GM19324 (cell line): ENCODE data around the gene SRRM4.
"Not testable (repeated sequence)": the region's sequence is repeated elsewhere in the genome, so short reads cannot be mapped to it uniquely, and the experiment has no call there.

Experiments
- ATAC-seq: cut with Tn5 transposase; IDR thresholded peaks from one replicate; pipeline ENCODE4 v1.9.1; 2021; ENCODE audit warnings: mild to moderate bottlenecking, moderate library complexity; ENCODE audit not compliant: unreplicated experiment, low FRiP score

The SRRM4 gene

GRCh38 chr12:119008691-119009221, 27.4 kb downstream of the SRRM4 start:
- no peak for ATAC-seq

GRCh38 chr12:119011231-119011630, 29.9 kb downstream of the SRRM4 start:
- ATAC-seq = no peak

GRCh38 chr12:119012179-119012578, 30.8 kb downstream of the SRRM4 start:
- ATAC-seq = no peak

- no peak for ATAC-seq
These were observed 31.7 kb downstream of the SRRM4 start for GRCh38 chr12:119013023-119013422.

GRCh38 chr12:119014368-119014767, 33.0 kb downstream of the SRRM4 start:
- ATAC-seq = no peak

GRCh38 chr12:119016715-119017114, 35.4 kb downstream of the SRRM4 start:
- no peak for ATAC-seq

GRCh38 chr12:119019166-119019565, 37.8 kb downstream of the SRRM4 start:
- no peak for ATAC-seq

GRCh38 chr12:119020406-119021360, 39.3 kb downstream of the SRRM4 start:
- no peak for ATAC-seq

- ATAC-seq = no peak
These were observed 43.0 kb downstream of the SRRM4 start for GRCh38 chr12:119024356-119024755.

GRCh38 chr12:119025786-119026185, 44.4 kb downstream of the SRRM4 start:
- no peak for ATAC-seq

- ATAC-seq = not testable (repeated sequence)
These were observed 52.0 kb downstream of the SRRM4 start for GRCh38 chr12:119033332-119033731.

GRCh38 chr12:119036878-119037825, 55.8 kb downstream of the SRRM4 start:
- no peak for ATAC-seq

GRCh38 chr12:119044094-119044493, 62.8 kb downstream of the SRRM4 start:
- no peak for ATAC-seq

- no peak for ATAC-seq
These were observed 66.3 kb downstream of the SRRM4 start for GRCh38 chr12:119047641-119048040.

GRCh38 chr12:119050663-119051062, 69.3 kb downstream of the SRRM4 start:
- no peak for ATAC-seq

GRCh38 chr12:119051474-119051873, 70.1 kb downstream of the SRRM4 start:
- no peak for ATAC-seq

GRCh38 chr12:119052001-119052400, 70.7 kb downstream of the SRRM4 start:
- no peak for ATAC-seq

- ATAC-seq = no peak
These were observed 74.6 kb downstream of the SRRM4 start for GRCh38 chr12:119055977-119056376.

- ATAC-seq = no peak
These were observed 79.8 kb downstream of the SRRM4 start for GRCh38 chr12:119060847-119061796.
